ENCODE data around the gene BNIP5.

BNIP5 gene

DNA sequence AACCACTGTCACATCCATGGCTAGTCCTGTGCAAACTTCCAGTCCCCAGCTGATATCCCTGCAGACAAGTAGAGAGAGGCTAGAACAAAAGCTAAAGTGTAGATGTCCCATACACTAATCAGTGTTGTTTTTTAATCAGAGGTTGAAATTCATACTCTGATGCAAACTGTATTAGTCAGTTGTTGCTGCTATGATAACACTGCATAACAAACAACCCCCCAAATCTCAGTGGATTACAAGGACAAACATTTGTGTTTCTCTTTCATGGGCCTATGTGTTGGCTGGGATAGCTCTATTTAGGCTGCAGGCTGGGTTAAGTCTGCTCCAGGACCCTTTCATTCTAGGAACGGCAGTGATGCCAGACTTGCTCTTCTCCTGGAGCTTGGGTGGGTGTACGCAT is 26.8 kb downstream of the BNIP5 start:
- no peak for ATAC-seq
- TF ChIP-seq CSDC2 (CRISPR knock-in tag; IDR thresholded peaks at IDR 0.05) = no peak

DNA sequence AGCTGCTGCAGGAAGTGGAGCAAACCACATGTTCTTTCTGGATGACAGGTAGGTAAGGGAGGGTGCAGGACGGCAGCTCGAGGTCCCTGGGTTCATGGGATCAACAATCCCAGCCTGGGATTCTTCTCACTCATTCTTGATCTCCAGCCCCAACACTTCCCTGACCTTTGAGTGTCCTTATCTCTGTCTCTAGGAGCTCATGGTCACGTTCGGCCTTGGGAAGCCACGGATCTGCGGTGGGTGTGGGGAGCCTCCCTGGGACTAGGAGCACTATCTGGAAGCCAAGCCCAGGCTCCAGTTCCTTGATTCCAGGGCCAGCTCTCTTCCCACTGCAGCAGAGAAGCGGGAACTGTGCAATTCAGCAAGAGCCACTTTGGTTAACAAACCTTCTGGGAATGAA is 27.5 kb downstream of the BNIP5 start:
- TF ChIP-seq ZNF565 (CRISPR knock-in tag; conservative IDR thresholded peaks at IDR 0.05; ENCODE audit: low read depth) (no peak), ISL1 (CRISPR knock-in tag; IDR thresholded peaks at IDR 0.05) (no peak), TOX (CRISPR knock-in tag; IDR thresholded peaks at IDR 0.05; ENCODE audit: borderline replicate concordance) (no peak), ARNTL (CRISPR knock-in tag; IDR thresholded peaks at IDR 0.05; ENCODE audit: borderline replicate concordance, low read depth) (no peak), ZFP30 (CRISPR knock-in tag; IDR thresholded peaks at IDR 0.05) (no peak), ZNF70 (CRISPR knock-in tag; IDR thresholded peaks at IDR 0.05) (no peak), TCF4 (CRISPR knock-in tag; IDR thresholded peaks at IDR 0.05; ENCODE audit: borderline replicate concordance) (no peak), GLIS3 (CRISPR knock-in tag; IDR thresholded peaks at IDR 0.05) (no peak), BACH2 (CRISPR knock-in tag; IDR thresholded peaks at IDR 0.05; ENCODE audit: borderline replicate concordance) (no peak), ESRRG (CRISPR knock-in tag; IDR thresholded peaks at IDR 0.05) (no peak), SNAI2 (CRISPR knock-in tag; IDR thresholded peaks at IDR 0.05) (no peak), RARB (CRISPR knock-in tag; IDR thresholded peaks at IDR 0.05) (no peak), CSDC2 (CRISPR knock-in tag; IDR thresholded peaks at IDR 0.05) (no peak), ZNF8 (CRISPR knock-in tag; IDR thresholded peaks at IDR 0.05) (no peak), ZC3H10 (CRISPR knock-in tag; IDR thresholded peaks at IDR 0.05) (no peak), PPARA (CRISPR knock-in tag; IDR thresholded peaks at IDR 0.05; ENCODE audit: borderline replicate concordance) (no peak)
- TF ChIP-seq, protein P1, sequence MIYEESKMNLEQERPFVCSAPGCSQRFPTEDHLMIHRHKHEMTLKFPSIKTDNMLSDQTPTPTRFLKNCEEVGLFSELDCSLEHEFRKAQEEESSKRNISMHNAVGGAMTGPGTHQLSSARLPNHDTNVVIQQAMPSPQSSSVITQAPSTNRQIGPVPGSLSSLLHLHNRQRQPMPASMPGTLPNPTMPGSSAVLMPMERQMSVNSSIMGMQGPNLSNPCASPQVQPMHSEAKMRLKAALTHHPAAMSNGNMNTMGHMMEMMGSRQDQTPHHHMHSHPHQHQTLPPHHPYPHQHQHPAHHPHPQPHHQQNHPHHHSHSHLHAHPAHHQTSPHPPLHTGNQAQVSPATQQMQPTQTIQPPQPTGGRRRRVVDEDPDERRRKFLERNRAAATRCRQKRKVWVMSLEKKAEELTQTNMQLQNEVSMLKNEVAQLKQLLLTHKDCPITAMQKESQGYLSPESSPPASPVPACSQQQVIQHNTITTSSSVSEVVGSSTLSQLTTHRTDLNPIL (CRISPR knock-in tag; IDR thresholded peaks at IDR 0.05; ENCODE audit: low read depth) = no peak
- TF ChIP-seq, protein P2, sequence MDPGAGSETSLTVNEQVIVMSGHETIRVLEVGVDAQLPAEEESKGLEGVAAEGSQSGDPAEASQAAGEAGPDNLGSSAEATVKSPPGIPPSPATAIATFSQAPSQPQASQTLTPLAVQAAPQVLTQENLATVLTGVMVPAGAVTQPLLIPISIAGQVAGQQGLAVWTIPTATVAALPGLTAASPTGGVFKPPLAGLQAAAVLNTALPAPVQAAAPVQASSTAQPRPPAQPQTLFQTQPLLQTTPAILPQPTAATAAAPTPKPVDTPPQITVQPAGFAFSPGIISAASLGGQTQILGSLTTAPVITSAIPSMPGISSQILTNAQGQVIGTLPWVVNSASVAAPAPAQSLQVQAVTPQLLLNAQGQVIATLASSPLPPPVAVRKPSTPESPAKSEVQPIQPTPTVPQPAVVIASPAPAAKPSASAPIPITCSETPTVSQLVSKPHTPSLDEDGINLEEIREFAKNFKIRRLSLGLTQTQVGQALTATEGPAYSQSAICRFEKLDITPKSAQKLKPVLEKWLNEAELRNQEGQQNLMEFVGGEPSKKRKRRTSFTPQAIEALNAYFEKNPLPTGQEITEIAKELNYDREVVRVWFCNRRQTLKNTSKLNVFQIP (CRISPR knock-in tag; IDR thresholded peaks at IDR 0.05; ENCODE audit: borderline replicate concordance, low read depth) = no peak
- TF ChIP-seq, protein P3, sequence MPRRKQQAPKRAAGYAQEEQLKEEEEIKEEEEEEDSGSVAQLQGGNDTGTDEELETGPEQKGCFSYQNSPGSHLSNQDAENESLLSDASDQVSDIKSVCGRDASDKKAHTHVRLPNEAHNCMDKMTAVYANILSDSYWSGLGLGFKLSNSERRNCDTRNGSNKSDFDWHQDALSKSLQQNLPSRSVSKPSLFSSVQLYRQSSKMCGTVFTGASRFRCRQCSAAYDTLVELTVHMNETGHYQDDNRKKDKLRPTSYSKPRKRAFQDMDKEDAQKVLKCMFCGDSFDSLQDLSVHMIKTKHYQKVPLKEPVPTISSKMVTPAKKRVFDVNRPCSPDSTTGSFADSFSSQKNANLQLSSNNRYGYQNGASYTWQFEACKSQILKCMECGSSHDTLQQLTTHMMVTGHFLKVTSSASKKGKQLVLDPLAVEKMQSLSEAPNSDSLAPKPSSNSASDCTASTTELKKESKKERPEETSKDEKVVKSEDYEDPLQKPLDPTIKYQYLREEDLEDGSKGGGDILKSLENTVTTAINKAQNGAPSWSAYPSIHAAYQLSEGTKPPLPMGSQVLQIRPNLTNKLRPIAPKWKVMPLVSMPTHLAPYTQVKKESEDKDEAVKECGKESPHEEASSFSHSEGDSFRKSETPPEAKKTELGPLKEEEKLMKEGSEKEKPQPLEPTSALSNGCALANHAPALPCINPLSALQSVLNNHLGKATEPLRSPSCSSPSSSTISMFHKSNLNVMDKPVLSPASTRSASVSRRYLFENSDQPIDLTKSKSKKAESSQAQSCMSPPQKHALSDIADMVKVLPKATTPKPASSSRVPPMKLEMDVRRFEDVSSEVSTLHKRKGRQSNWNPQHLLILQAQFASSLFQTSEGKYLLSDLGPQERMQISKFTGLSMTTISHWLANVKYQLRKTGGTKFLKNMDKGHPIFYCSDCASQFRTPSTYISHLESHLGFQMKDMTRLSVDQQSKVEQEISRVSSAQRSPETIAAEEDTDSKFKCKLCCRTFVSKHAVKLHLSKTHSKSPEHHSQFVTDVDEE (CRISPR knock-in tag; IDR thresholded peaks at IDR 0.05) = no peak
- TF ChIP-seq, protein P4, sequence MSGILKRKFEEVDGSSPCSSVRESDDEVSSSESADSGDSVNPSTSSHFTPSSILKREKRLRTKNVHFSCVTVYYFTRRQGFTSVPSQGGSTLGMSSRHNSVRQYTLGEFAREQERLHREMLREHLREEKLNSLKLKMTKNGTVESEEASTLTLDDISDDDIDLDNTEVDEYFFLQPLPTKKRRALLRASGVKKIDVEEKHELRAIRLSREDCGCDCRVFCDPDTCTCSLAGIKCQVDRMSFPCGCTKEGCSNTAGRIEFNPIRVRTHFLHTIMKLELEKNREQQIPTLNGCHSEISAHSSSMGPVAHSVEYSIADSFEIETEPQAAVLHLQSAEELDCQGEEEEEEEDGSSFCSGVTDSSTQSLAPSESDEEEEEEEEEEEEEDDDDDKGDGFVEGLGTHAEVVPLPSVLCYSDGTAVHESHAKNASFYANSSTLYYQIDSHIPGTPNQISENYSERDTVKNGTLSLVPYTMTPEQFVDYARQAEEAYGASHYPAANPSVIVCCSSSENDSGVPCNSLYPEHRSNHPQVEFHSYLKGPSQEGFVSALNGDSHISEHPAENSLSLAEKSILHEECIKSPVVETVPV (CRISPR knock-in tag; IDR thresholded peaks at IDR 0.05) = no peak
- no peak for ATAC-seq

DNA sequence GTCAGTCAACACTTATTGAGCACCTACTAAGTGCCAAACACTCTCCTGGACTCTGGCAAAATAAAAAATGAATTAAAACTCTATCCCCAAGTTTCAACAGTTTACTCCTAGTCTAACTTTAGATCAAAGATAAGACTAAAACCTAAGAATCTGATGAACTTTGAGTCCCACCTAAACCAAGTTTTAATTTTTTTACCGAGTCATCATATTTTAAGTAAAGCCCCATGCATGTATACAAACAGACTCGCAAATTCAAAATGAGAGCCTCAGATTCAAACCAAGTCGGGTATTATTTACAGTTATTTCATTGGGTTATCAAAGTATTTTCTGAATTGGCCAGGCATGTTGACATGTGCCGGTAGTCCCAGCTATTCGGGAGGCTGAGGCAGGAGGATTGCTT is 28.2 kb downstream of the BNIP5 start:
- TF ChIP-seq, protein P5, sequence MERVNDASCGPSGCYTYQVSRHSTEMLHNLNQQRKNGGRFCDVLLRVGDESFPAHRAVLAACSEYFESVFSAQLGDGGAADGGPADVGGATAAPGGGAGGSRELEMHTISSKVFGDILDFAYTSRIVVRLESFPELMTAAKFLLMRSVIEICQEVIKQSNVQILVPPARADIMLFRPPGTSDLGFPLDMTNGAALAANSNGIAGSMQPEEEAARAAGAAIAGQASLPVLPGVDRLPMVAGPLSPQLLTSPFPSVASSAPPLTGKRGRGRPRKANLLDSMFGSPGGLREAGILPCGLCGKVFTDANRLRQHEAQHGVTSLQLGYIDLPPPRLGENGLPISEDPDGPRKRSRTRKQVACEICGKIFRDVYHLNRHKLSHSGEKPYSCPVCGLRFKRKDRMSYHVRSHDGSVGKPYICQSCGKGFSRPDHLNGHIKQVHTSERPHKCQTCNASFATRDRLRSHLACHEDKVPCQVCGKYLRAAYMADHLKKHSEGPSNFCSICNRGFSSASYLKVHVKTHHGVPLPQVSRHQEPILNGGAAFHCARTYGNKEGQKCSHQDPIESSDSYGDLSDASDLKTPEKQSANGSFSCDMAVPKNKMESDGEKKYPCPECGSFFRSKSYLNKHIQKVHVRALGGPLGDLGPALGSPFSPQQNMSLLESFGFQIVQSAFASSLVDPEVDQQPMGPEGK (CRISPR knock-in tag; IDR thresholded peaks at IDR 0.05; ENCODE audit: borderline replicate concordance) = no peak
- TF ChIP-seq TOX (CRISPR knock-in tag; IDR thresholded peaks at IDR 0.05; ENCODE audit: borderline replicate concordance) (no peak), ZFP30 (CRISPR knock-in tag; IDR thresholded peaks at IDR 0.05) (no peak), ARNTL (CRISPR knock-in tag; IDR thresholded peaks at IDR 0.05; ENCODE audit: borderline replicate concordance, low read depth) (no peak), ZNF565 (CRISPR knock-in tag; conservative IDR thresholded peaks at IDR 0.05; ENCODE audit: low read depth) (no peak), GLIS3 (CRISPR knock-in tag; IDR thresholded peaks at IDR 0.05) (no peak), ZNF70 (CRISPR knock-in tag; IDR thresholded peaks at IDR 0.05) (no peak), ZNF8 (CRISPR knock-in tag; IDR thresholded peaks at IDR 0.05) (no peak), TCF4 (CRISPR knock-in tag; IDR thresholded peaks at IDR 0.05; ENCODE audit: borderline replicate concordance) (no peak), ZFP3 (CRISPR knock-in tag; IDR thresholded peaks at IDR 0.05) (no peak), SNAI2 (CRISPR knock-in tag; IDR thresholded peaks at IDR 0.05) (no peak), CSDC2 (CRISPR knock-in tag; IDR thresholded peaks at IDR 0.05) (no peak)
- TF ChIP-seq, protein P2 (CRISPR knock-in tag; IDR thresholded peaks at IDR 0.05; ENCODE audit: borderline replicate concordance, low read depth) = no peak
- no peak for ATAC-seq
